Raji (cell line): ENCODE data around the gene SKP2.

Source experiments
- POLR2A ChIP-seq: IDR thresholded peaks from 2 replicates; pipeline ENCODE4 v1.6.1; 2011; ENCODE audit warnings: low read depth, low read length, control low read depth; ENCODE audit not compliant: insufficient read depth

Gene SKP2

DNA sequence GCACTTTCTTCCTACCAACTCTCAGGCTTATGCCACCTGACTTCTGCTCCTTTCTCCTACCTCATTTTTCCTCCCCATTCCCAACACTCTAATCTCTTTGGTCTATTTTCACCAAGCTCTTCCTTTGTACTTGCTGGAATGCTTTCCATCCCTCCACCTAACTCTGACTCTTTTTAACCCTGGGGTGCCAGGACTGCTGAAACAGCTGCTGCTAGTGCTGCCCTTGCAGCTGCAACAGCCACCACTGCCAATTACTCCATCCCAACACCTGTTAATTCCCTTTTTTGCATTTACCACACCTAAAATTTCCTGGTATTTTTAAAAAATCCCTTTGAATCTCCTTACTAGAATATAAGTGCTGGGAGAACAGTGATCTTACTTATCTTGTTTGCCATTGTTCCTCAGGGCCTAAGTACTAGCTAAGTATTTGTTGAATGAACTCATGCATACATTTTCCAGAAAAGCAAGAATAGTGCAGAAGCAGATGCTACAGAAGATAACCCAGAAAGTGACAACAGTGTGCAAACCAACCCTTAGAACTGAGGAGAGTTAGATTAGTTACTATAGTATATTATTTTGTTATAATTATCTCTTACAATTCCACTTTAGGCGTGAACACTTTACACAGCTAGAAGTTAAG lies 78.4 kb downstream of the SKP2 start:
- TF ChIP-seq POLR2A, result no peak

DNA sequence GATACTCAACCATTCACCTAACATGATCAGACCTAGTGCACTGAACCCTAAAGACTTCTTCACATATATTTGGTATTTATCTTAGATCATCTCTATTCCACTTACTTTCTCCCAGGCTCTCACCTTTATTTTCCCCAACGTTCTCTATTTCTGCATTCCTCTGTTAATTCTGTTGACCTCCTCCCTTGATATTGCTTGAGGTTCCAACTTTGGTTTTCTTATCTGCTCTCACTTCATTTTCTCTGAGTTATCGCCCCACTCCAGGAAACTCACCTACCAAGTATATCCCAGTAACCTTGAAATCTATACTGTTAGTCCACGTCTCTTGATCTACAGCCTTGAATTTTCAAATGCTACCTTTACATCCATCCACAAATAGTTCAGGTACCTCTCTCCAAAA lies 80.6 kb downstream of the SKP2 start:
- no peak for TF ChIP-seq POLR2A
